NCI-H1436 (cell line): ENCODE measurements around the gene COG2.
"Not testable (repeated sequence)": the region's sequence is repeated elsewhere in the genome, so short reads cannot be mapped to it uniquely, and the experiment has no call there.

Experiments
- DNase-seq: peaks from one replicate; lab custom pipeline; 2025; lab: John Stamatoyannopoulos, UW

The COG2 gene

DNA sequence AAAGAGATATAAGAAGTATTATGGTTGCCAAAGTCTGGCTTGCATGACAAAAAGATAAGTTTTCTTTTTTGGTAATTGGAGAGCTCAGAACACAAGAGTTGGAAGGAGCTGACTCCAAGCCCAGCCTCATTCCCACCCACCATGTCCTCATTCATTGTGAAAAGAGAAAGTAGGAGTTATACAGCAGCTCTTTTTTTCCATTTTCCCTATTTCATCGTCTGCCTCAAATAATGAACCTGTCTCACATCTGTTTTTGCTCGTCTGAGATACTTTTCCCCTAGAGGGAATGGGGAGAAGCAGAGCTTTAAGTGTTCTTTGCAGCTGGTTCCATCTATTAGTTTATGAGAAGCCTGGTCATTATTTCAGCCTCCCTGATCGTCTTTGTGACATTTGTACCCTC lies 36.9 kb downstream of the COG2 start:
- no peak for DNase-seq

DNA sequence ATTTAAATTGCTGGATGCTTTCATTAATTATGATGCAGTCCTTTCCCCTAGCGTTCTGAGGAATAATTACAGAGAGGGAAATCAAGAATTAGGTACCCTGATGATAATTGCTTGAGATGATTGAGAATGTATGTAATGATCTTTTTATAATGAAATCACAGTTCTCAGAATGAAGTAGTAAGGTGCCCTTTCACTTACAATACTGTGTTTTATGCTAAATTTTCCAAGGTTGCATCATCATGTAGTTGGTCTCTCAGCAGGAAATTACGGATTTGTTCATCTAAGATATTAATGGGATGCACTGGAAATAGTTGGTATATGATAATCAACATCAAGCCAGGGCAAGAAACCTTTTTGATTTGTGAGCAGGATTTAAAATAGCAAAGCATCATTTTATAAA lies 37.5 kb downstream of the COG2 start:
- DNase-seq, result no peak

- DNase-seq, result no peak
Measured at GRCh38 chr1:230680300-230681025, 38.2 kb downstream of the COG2 start.

- DNase-seq, result peak; percentile 60
Measured at GRCh38 chr1:230681599-230681998, 39.3 kb downstream of the COG2 start.

DNA sequence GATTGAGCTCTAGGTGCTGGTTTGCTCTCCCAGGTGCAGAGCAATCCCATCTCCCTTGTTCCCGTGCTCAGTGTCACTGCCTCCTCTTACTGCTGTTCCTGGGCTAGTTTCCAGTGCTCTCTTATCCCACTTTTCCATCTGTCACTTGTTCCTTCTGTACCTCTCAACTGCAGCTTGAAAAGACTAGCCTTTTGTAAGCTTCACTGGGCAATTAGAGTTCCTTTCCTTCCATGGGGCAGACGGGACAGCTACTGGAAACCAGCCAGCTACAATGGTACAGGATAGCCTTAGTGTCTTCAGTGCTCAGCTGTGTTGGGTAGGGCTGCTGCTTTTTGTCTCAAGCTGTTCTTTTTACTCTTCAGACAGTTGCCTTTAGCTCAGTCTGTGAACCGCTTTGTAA lies 40.0 kb downstream of the COG2 start:
- no peak for DNase-seq

DNA sequence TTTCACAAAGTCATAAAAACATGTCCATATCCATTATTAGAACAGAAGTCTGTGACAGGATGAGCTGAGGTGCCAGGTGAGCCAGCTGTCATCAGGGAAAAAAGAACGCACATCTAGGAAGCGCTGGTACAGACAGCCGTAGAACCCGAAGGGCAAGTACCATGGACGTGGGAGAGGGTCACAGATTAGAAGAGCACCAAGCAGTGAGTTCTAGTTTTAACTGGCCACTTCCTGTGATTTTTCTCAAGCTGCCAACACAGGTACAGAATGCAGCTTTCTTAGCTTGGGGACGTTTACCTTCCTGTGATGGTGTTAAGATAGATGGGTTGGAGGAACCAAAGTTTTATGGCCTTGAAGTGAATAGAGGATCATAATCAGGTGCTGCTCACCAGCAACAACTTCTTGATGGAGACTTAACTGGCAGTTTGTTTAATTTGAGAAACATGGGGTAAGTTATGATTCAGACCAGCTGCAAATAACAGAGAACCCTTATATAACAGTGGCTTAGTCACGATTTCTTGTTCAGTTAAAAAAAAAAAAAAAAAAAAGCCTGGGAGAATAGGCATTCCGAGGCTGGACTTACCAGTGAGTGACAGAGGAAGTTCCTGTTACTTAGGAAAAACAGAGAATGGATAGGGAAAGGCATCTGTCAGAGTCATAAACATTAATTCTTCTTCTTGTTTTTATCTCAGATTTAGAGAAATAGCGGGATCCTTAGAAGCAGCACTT lies 40.8 kb downstream of the COG2 start:
- no peak for DNase-seq

DNA sequence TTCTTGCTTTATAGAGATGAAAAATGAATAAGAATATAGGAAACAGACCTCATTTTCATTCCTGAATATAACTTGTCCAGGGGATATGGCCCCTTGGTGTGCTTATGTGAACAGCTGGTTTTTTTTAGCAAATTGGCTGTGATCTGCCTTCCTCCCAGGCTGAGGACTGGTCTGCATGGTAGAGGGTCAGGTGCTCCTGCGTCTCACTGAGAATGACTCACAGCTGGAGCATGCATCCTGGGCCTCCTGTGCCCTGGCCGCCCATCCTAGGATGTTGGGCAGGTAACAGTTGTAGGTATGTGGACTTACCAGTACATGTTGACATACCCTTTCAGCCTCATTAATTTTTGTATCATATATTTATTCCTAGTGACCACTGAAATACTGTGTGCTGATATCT lies 41.9 kb downstream of the COG2 start:
- DNase-seq, result no peak

DNA sequence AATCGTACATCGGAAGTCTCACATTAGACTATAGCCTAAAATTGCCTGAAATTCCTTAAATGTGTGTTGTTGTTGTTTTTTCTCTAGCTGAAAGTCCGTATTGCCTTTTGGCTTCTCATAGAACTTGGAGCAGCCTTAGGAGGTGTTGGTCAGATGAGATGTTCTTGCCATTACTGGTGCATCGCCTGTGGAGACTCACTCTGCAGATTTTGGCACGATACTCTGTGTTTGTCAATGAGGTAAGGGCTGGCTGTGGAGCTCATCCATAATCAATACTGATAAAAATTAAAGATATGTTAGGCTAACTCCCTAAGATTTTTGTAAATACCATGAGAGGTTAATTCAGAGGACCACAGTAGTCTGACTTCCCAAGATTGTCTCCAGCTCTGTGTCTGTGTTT lies 42.7 kb downstream of the COG2 start:
- DNase-seq, result no peak

GRCh38 chr1:230686747-230687146 lies 44.5 kb downstream of the COG2 start:
- DNase-seq, result no peak

DNA sequence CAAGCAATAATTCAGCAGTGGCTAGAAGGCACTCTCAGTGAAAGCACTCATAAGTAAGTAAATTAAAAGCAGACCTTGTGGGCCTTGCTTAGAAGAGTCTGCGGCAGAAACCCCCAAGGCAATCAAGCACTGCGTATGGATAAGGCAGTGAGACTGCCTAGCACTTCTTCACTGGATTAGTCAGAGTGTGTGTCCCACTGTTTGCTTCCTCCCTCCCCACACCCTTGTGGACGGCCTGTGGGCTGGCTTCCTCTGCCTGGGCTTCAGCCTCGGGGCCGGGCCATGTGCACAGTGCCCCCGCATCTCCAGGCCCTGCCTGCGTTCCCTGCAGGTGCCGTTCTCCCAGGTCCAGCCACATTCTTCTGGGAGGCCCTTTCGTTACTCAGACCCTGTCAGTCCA lies 47.8 kb downstream of the COG2 start:
- no peak for DNase-seq

- DNase-seq, result no peak
Measured at GRCh38 chr1:230691615-230692014, 49.3 kb downstream of the COG2 start.

GRCh38 chr1:230693221-230693620 lies 50.9 kb downstream of the COG2 start:
- no peak for DNase-seq

GRCh38 chr1:230693777-230694176 lies 51.5 kb downstream of the COG2 start:
- DNase-seq, result no peak

- no peak for DNase-seq
Measured at GRCh38 chr1:230694464-230694863, 52.2 kb downstream of the COG2 start.

DNA sequence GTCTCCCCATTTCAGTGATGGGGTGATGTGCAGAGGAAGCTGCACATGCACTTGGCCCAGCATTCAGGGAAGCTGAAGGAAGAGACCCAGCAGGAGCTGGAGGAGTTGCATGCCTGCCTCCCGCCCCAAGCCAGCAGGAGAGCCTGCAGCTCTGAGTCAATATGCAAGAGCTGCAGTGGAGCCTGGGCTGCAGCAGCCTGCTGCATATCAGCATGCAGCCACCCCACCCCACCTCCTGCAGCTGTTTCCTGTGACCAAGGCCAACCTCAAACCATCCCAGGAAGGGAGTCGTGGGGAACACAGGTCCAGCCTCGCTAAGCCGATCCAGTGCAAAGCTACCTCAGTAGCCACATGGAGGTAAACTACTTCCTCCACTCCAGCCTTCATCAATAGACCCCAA lies 52.7 kb downstream of the COG2 start:
- DNase-seq, result no peak

DNA sequence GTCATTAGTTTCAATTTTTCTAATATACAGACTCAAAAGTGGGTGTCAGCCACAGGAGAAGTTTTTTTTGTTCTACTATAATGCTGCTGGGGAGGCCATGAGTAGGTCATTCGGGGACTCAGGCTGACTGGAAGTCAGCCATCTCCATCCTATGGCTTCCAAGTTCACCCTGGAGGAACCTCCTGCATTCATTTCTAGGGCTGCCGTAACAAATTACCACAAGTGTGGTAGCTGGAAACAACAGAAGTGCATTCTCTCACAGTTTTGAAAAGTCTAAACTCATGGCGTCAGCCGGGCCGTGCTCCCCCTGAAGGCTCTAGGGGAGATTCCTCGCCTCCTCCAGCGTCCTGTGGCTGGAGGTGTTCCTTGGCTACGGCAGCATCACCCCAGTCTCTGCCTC lies 53.9 kb downstream of the COG2 start:
- DNase-seq, result no peak

- DNase-seq, result no peak
Measured at GRCh38 chr1:230696722-230697437, 54.6 kb downstream of the COG2 start.

DNA sequence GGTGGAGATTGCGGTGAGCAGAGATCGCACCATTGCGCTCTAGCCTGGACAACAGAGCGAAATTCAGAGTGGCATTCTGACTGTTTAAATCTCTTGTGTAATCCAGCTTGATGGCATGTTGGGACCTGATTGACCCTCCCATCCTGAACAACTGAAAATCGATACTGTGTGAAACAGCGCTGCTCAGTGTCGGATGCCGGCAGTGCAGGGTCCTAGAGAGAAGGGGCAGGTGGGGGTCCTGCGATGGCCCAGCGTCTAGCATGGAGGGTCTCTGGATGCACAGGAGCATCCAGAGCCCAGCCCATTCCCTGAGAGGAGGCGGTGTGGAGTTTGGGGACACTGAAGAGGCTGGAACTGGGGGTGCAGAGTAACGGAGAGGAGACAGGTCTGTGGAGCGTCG lies 55.8 kb downstream of the COG2 start:
- no peak for DNase-seq

DNA sequence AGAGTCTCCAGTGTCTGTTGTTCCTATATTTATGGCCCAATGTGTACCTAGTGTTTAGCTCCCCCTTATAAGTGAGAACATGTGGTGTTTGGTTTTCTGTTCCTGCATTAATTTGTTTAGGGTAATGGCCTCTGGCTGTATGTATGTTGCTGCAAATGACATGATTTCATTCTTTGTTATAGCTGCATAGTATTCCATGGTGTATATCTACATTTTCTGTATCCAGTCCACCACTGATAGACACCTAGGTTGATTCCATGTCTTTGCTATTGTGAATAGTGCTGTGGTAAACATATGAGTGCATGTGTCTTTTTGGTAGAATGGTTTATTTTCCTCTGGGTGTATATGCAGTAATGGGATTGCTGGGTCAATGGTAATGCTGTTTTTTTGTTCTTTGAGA lies 56.7 kb downstream of the COG2 start:
- DNase-seq, result not testable (repeated sequence)

- no peak for DNase-seq
Measured at GRCh38 chr1:230699716-230700115, 57.4 kb downstream of the COG2 start.

- no peak for DNase-seq
Measured at GRCh38 chr1:230700132-230700531, 57.9 kb downstream of the COG2 start.

DNA sequence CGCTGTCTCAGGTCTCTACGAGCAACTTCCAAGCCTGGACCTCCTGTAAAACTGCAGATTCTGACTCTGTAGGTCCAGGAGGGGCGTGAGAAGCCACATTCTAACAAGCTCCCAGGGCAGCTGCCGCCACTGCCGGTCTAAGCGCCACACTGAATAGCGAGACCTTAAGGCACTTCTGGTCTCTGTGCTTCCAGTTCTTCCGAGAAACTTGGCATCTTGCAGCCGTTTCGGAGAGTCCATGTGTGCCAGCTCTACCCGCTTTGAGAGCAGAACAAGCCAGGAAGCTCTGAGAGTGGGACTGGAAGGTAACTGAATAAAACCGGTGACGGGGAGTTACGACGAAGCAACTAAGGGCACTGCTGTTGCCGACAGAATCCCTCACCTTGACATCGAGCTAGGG lies 59.2 kb downstream of the COG2 start:
- DNase-seq, result no peak
